A673 (cell line): ENCODE measurements around the gene RNF5.

Experiments used
- EZH2 ChIP-seq: fragments of 200-600 bp; sonication (generic); IDR thresholded peaks from 2 replicates; pipeline ENCODE4 v1.6.1; 2017; ENCODE audit warnings: borderline replicate concordance, low read depth, mild to moderate bottlenecking, mixed read lengths, antibody characterized with exemption, low read length; ENCODE audit not compliant: poor library complexity, severe bottlenecking
- TF ChIP-seq, protein P1 (sequence below): fragments of 300-800, 200-600 bp; sonication (generic); conservative IDR thresholded peaks from 2 replicates; pipeline ENCODE4 v1.5.1; 2017; ENCODE audit warnings: low read depth, mild to moderate bottlenecking, antibody characterized with exemption, low read length, moderate library complexity, mixed read lengths

DNA sequence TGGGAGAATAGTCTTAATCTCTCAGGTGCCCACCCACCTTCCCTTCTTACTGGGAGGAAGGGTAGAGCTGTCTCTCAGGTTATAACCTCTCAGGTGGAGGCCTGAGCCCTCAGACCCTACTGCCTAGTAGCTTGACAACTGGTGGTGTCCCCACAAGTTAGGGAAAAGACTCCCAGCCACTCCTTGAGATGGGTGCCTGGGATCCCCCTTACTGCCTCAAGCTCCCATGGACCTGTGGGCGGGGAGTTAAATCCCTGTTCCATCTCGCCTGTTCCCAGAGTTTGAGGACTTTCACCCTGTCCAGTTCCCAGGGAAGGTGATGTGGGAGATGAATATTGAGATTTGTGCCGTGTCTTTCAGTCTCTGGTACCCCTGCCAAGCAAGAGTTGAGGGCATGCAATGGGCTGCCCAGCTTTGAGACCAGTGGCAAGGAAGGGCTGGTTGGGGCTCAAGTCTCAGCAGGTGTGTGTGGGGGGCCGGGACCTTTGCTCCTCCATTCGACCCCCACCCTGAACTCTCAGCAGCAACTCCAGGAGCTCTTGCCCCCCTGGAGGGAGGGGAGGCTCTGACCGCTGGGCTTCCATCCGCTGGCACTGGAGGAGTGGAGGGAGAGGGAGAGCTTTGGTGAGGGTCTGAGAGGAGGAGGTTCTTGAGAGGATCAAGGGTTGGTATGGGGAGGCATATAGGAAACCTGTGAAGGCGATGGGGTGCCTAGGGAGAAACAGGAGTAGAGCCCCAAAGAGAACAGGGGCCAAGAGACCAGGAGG lies 12.9 kb downstream of the RNF5 start:
- TF ChIP-seq, protein P1, sequence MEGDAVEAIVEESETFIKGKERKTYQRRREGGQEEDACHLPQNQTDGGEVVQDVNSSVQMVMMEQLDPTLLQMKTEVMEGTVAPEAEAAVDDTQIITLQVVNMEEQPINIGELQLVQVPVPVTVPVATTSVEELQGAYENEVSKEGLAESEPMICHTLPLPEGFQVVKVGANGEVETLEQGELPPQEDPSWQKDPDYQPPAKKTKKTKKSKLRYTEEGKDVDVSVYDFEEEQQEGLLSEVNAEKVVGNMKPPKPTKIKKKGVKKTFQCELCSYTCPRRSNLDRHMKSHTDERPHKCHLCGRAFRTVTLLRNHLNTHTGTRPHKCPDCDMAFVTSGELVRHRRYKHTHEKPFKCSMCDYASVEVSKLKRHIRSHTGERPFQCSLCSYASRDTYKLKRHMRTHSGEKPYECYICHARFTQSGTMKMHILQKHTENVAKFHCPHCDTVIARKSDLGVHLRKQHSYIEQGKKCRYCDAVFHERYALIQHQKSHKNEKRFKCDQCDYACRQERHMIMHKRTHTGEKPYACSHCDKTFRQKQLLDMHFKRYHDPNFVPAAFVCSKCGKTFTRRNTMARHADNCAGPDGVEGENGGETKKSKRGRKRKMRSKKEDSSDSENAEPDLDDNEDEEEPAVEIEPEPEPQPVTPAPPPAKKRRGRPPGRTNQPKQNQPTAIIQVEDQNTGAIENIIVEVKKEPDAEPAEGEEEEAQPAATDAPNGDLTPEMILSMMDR: no peak
- TF ChIP-seq EZH2: no peak
